ENCODE measurements around the gene ZSCAN4.

The ZSCAN4 gene

GRCh38 chr19:57641715-57642234 lies 27.0 kb upstream of the ZSCAN4 start:
- no peak for TF ChIP-seq CTCF (IDR thresholded peaks at IDR 0.05; ENCODE audit: low read depth, low read length)
- H3K4me3 ChIP-seq (replicated peaks in 1 of 2; ENCODE audit: low read depth in 2 of 2, low read length in 2 of 2) = no peak overlapping the region
- no peak for DNase-seq (ENCODE audit: low read depth in 2 of 2)

- DNase-seq (ENCODE audit: low read depth in 2 of 2) = no peak
- H3K4me3 ChIP-seq (replicated peaks in 1 of 2; ENCODE audit: low read depth in 2 of 2, low read length in 2 of 2) = no peak overlapping the region
- TF ChIP-seq CTCF (IDR thresholded peaks at IDR 0.05; ENCODE audit: low read depth, low read length) = no peak
Measured at GRCh38 chr19:57642396-57643046, 26.2 kb upstream of the ZSCAN4 start.

GRCh38 chr19:57643734-57644133 lies 25.0 kb upstream of the ZSCAN4 start:
- no peak overlapping the region for H3K4me3 ChIP-seq (replicated peaks in 1 of 2; ENCODE audit: low read depth in 2 of 2, low read length in 2 of 2)
- TF ChIP-seq CTCF (IDR thresholded peaks at IDR 0.05; ENCODE audit: low read depth, low read length) = no peak
- no peak for DNase-seq (ENCODE audit: low read depth in 2 of 2)

- TF ChIP-seq CTCF (IDR thresholded peaks at IDR 0.05; ENCODE audit: low read depth, low read length) = no peak
- DNase-seq (ENCODE audit: low read depth in 2 of 2) = no peak
- no peak overlapping the region for H3K4me3 ChIP-seq (replicated peaks in 1 of 2; ENCODE audit: low read depth in 2 of 2, low read length in 2 of 2)
Measured at GRCh38 chr19:57648331-57649003, 20.3 kb upstream of the ZSCAN4 start.

GRCh38 chr19:57651654-57651996 lies 17.1 kb upstream of the ZSCAN4 start:
- no peak overlapping the region for H3K4me3 ChIP-seq (replicated peaks in 1 of 2; ENCODE audit: low read depth in 2 of 2, low read length in 2 of 2)

GRCh38 chr19:57653689-57654088 lies 15.0 kb upstream of the ZSCAN4 start:
- no peak for DNase-seq (ENCODE audit: low read depth in 2 of 2)
- TF ChIP-seq CTCF (IDR thresholded peaks at IDR 0.05; ENCODE audit: low read depth, low read length) = no peak
- no peak overlapping the region for H3K4me3 ChIP-seq (replicated peaks in 1 of 2; ENCODE audit: low read depth in 2 of 2, low read length in 2 of 2)

More at GRCh38 chr19:57651654-57651996, 17.1 kb upstream of the ZSCAN4 start:
- no peak for DNase-seq (ENCODE audit: low read depth in 2 of 2)
- no peak for TF ChIP-seq CTCF (IDR thresholded peaks at IDR 0.05; ENCODE audit: low read depth, low read length)

Data from cardiac fibroblast (primary cell).